DND-41 (cell line): ENCODE results near the gene ESR1.

Experiments
- ATAC-seq: fragments of 200-7000 bp; cut with Tn5 transposase; 3 replicates; pipeline ENCODE4 v1.9.1; 2021; ENCODE audit warnings: low read depth; ENCODE audit not compliant: insufficient read depth
- DNase-seq: peaks from one replicate; pipeline ENCODE4 v3.0.0-alpha.2; 2020
- H2AFZ ChIP-seq: 2 replicates; pipeline ENCODE4 v1.6.0; 2012; ENCODE audit warnings: low read depth, low read length
- H3K27ac ChIP-seq: 2 replicates; pipeline ENCODE4 v1.5.1; 2012; ENCODE audit warnings: low read length, inconsistent platforms
- H3K27me3 ChIP-seq: fragments of 200-600 bp; sonication (generic); 2 replicates; pipeline ENCODE4 v1.6.0; 2012; ENCODE audit warnings: low read length, mild to moderate bottlenecking, inconsistent platforms; ENCODE audit not compliant: insufficient read depth, poor library complexity
- H3K36me3 ChIP-seq: 2 replicates; pipeline ENCODE4 v1.5.1; 2012; ENCODE audit warnings: low read length, inconsistent platforms; ENCODE audit not compliant: insufficient read depth
- H3K4me1 ChIP-seq: 2 replicates; pipeline ENCODE4 v1.5.1; 2012; ENCODE audit warnings: mild to moderate bottlenecking, low read length; ENCODE audit not compliant: insufficient read depth
- H3K4me2 ChIP-seq: 2 replicates; pipeline ENCODE4 v1.6.0; 2012; ENCODE audit warnings: mild to moderate bottlenecking, moderate library complexity, low read length, inconsistent platforms; ENCODE audit not compliant: insufficient read depth
- H3K4me3 ChIP-seq, 2 experiments: fragments of 200-600 bp in 1 of 2; shearing (Covaris generic) in 1 of 2; 2 replicates each; pipeline ENCODE4 v1.5.1; 2012 to 2016; ENCODE audit warnings: inconsistent platforms in 2 of 2, low read length in 2 of 2, mild to moderate bottlenecking in 2 of 2, low read depth in 1 of 2, moderate library complexity in 1 of 2
- H3K79me2 ChIP-seq: 2 replicates; pipeline ENCODE4 v1.6.0; 2012; ENCODE audit warnings: low read length, inconsistent platforms; ENCODE audit not compliant: insufficient read depth
- H3K9ac ChIP-seq: 2 replicates; pipeline ENCODE4 v1.6.0; 2012; ENCODE audit warnings: low read depth, mild to moderate bottlenecking, inconsistent platforms, low read length, moderate library complexity
- H3K9me3 ChIP-seq: 2 replicates; pipeline ENCODE4 v1.5.1; 2012; ENCODE audit warnings: low read length, moderate library complexity, mild to moderate bottlenecking, inconsistent platforms; ENCODE audit not compliant: insufficient read depth, severe bottlenecking
- H4K20me1 ChIP-seq: 2 replicates; pipeline ENCODE4 v1.6.0; 2012; ENCODE audit warnings: low read length; ENCODE audit not compliant: insufficient read depth
- CTCF ChIP-seq: IDR thresholded peaks from 2 replicates; pipeline ENCODE4 v1.5.1; 2012; ENCODE audit warnings: borderline replicate concordance, low read length, moderate library complexity, mild to moderate bottlenecking; ENCODE audit not compliant: poor library complexity, severe bottlenecking; ENCODE audit errors: extremely low read depth
- EZH2 ChIP-seq: IDR thresholded peaks from 3 replicates; pipeline ENCODE4 v1.6.1; 2012; ENCODE audit warnings: borderline replicate concordance, low read depth, mild to moderate bottlenecking, moderate library complexity, low read length, inconsistent platforms; ENCODE audit not compliant: severe bottlenecking

ESR1 gene

GRCh38 chr6:151803743-151804142 lies 3.7 kb upstream of the ESR1 start:
- Histone ChIP-seq H3K4me1 (no peaks in the 10 kb centered on the region), H3K9me3 (no peaks in the 10 kb centered on the region), H3K27ac (no peak overlapping the region), H4K20me1 (no peaks in the 10 kb centered on the region), H3K4me3 (no peak overlapping the region), H3K36me3 (no peaks in the 10 kb centered on the region), H2AFZ (no peak overlapping the region), H3K4me2 (no peak overlapping the region), H3K27me3 (no peaks in the 10 kb centered on the region), H3K9ac (no peak overlapping the region), H3K79me2 (no peaks in the 10 kb centered on the region)
- DNase-seq (no peak), ATAC-seq (no peak)
- TF ChIP-seq EZH2 (no peak), CTCF (no peak)

GRCh38 chr6:151804585-151805285 lies 2.7 kb upstream of the ESR1 start:
- no peak overlapping the region for H3K9ac ChIP-seq
- no peaks in the 10 kb centered on the region for H3K27me3 ChIP-seq
- no peak overlapping the region for H3K4me3 ChIP-seq
- no peak overlapping the region for H2AFZ ChIP-seq
- no peak overlapping the region for H3K27ac ChIP-seq
- H4K20me1 ChIP-seq = no peaks in the 10 kb centered on the region
- ATAC-seq (no peak), DNase-seq (no peak)
- no peaks in the 10 kb centered on the region for H3K9me3 ChIP-seq
- H3K79me2 ChIP-seq = no peaks in the 10 kb centered on the region
- no peaks in the 10 kb centered on the region for H3K4me1 ChIP-seq
- TF ChIP-seq EZH2 = no peak
- no peak for TF ChIP-seq CTCF
- H3K4me2 ChIP-seq = no peak overlapping the region
- no peaks in the 10 kb centered on the region for H3K36me3 ChIP-seq

GRCh38 chr6:151805286-151805840 lies 2.1 kb upstream of the ESR1 start:
- Histone ChIP-seq H3K9me3 (no peaks in the 10 kb centered on the region), H3K4me2 (no peak overlapping the region), H3K4me1 (no peaks in the 10 kb centered on the region), H3K36me3 (no peaks in the 10 kb centered on the region), H3K27me3 (no peaks in the 10 kb centered on the region), H4K20me1 (no peaks in the 10 kb centered on the region), H3K79me2 (no peaks in the 10 kb centered on the region), H2AFZ (no peak overlapping the region), H3K9ac (no peak overlapping the region), H3K27ac (no peak overlapping the region), H3K4me3 (no peak overlapping the region)
- TF ChIP-seq EZH2 = no peak
- no peak for TF ChIP-seq CTCF
- ATAC-seq (no peak), DNase-seq (no peak)
